Trophoblast cell (in vitro differentiated cells and primary cell): ENCODE results near the gene CELF4.

Experiments used
- DNase-seq, 2 donors: peaks; one replicate each; pipeline ENCODE4 v3.0.0-alpha.2; 2016
- H2AFZ ChIP-seq: 2 replicates; pipeline ENCODE4 v1.6.1; 2013; ENCODE audit warnings: low read length, moderate library complexity, mild to moderate bottlenecking; ENCODE audit not compliant: insufficient read depth, poor library complexity
- H2AK5ac ChIP-seq: 2 replicates; pipeline ENCODE4 v1.6.1; 2013; ENCODE audit warnings: mild to moderate bottlenecking, low read length
- H2BK120ac ChIP-seq: 2 replicates; pipeline ENCODE4 v1.6.1; 2013; ENCODE audit warnings: low read length, mild to moderate bottlenecking, moderate library complexity; ENCODE audit not compliant: insufficient read depth, poor library complexity
- H2BK12ac ChIP-seq: 2 replicates; pipeline ENCODE4 v1.6.1; 2013; ENCODE audit warnings: mild to moderate bottlenecking, low read length, moderate library complexity
- H2BK5ac ChIP-seq: 2 replicates; pipeline ENCODE4 v1.6.1; 2013; ENCODE audit warnings: low read length, low read depth, moderate library complexity, mild to moderate bottlenecking; ENCODE audit not compliant: poor library complexity
- H3K14ac ChIP-seq: 2 replicates; pipeline ENCODE4 v1.6.1; 2013; ENCODE audit warnings: mild to moderate bottlenecking, low read length
- H3K18ac ChIP-seq: 2 replicates; pipeline ENCODE4 v1.6.1; 2013; ENCODE audit warnings: mild to moderate bottlenecking, low read length
- H3K23ac ChIP-seq: 2 replicates; pipeline ENCODE4 v1.6.1; 2013; ENCODE audit warnings: low read length
- H3K27ac ChIP-seq: 2 replicates; pipeline ENCODE4 v1.5.1; 2013; ENCODE audit warnings: low read depth, mild to moderate bottlenecking, inconsistent platforms, low read length, moderate library complexity
- H3K27me3 ChIP-seq: 2 replicates; pipeline ENCODE4 v1.6.1; 2013; ENCODE audit warnings: inconsistent platforms, mild to moderate bottlenecking, low read length, moderate library complexity; ENCODE audit not compliant: insufficient read depth
- H3K36me3 ChIP-seq, 2 experiments: 1 replicate in 1 of 2; 2 replicates in 1 of 2; pipeline ENCODE4 v1.6.1; 2013; ENCODE audit warnings: low read length in 2 of 2, mild to moderate bottlenecking in 2 of 2, moderate library complexity in 1 of 2; ENCODE audit not compliant: insufficient read depth in 2 of 2, control insufficient read depth in 1 of 2
- H3K4ac ChIP-seq: 2 replicates; pipeline ENCODE4 v1.6.1; 2013; ENCODE audit warnings: low read depth, mild to moderate bottlenecking, low read length, moderate library complexity
- H3K4me1 ChIP-seq, 2 experiments: 1 replicate in 1 of 2; 2 replicates in 1 of 2; pipeline ENCODE4 v1.6.1; 2013; ENCODE audit warnings: low read length in 2 of 2, mild to moderate bottlenecking in 2 of 2, moderate library complexity in 1 of 2; ENCODE audit not compliant: insufficient read depth in 2 of 2, control insufficient read depth in 1 of 2
- H3K4me2 ChIP-seq: 2 replicates; pipeline ENCODE4 v1.6.1; 2013; ENCODE audit warnings: inconsistent platforms, mild to moderate bottlenecking, low read length, moderate library complexity
- H3K4me3 ChIP-seq: 2 replicates; pipeline ENCODE4 v1.5.1; 2013; ENCODE audit warnings: mild to moderate bottlenecking, low read depth, low read length, inconsistent platforms
- H3K79me1 ChIP-seq: one replicate; pipeline ENCODE4 v1.6.1; 2013; ENCODE audit warnings: low read length
- H3K79me2 ChIP-seq: 2 replicates; pipeline ENCODE4 v1.6.1; 2013; ENCODE audit warnings: low read length, mild to moderate bottlenecking; ENCODE audit not compliant: control insufficient read depth, insufficient read depth, poor library complexity
- H3K9ac ChIP-seq: 2 replicates; pipeline ENCODE4 v1.6.1; 2013; ENCODE audit warnings: mild to moderate bottlenecking, low read length
- H3K9me3 ChIP-seq: 2 replicates; pipeline ENCODE4 v1.6.1; 2013; ENCODE audit warnings: low read depth, mild to moderate bottlenecking, control low read depth, inconsistent platforms, low read length; ENCODE audit not compliant: insufficient read depth
- H4K12ac ChIP-seq: 2 replicates; pipeline ENCODE4 v1.6.1; 2013; ENCODE audit warnings: low read depth, mild to moderate bottlenecking, low read length, moderate library complexity
- H4K8ac ChIP-seq: 2 replicates; pipeline ENCODE4 v1.6.1; 2013; ENCODE audit warnings: low read depth, mild to moderate bottlenecking, low read length, moderate library complexity
- H4K91ac ChIP-seq: one replicate; pipeline ENCODE4 v1.6.1; 2013; ENCODE audit warnings: low read depth, mild to moderate bottlenecking, low read length, moderate library complexity
- WGBS: extraction: QIAGEN DNeasy Blood & Tissue Kit; methylation state at CpG from one replicate; pipeline ENCODE4 v1.1.7; 2013; ENCODE audit warnings: missing lambda C conversion rate; ENCODE audit not compliant: insufficient read length, insufficient coverage; ENCODE audit errors: extremely low coverage; 5-methylcytosine and 5-hydroxymethylcytosine counted together

The CELF4 gene

GRCh38 chr18:37520508-37520907 lies 45.1 kb downstream of the CELF4 start:
- Histone ChIP-seq H3K79me1 (no peaks in the 10 kb centered on the region), H3K9ac (no peak overlapping the region), H3K18ac (no peak overlapping the region), H3K27me3 (peaks cover 20% of the 10 kb centered on the region), H3K4me1 (peaks cover 5 to 8% of the 10 kb centered on the region in 2 experiments), H3K79me2 (no peaks in the 10 kb centered on the region), H2BK12ac (no peak overlapping the region), H3K23ac (no peak overlapping the region), H2AFZ (no peak overlapping the region), H4K91ac (no peak overlapping the region), H3K9me3 (no peaks in the 10 kb centered on the region), H4K8ac (no peak overlapping the region), H2BK120ac (no peak overlapping the region), H3K4ac (no peak overlapping the region), H3K14ac (no peak overlapping the region), H3K27ac (no peak overlapping the region), H3K4me2 (no peak overlapping the region), H3K4me3 (no peak overlapping the region), H2AK5ac (no peak overlapping the region), H2BK5ac (no peak overlapping the region), H4K12ac (no peak overlapping the region), H3K36me3 (no peaks in the 10 kb centered on the region)
- DNase-seq: no peak
- no CpG with 5 or more reads among the region's 3 CpGs for WGBS

GRCh38 chr18:37519510-37520135 lies 46.0 kb downstream of the CELF4 start:
- H3K4me3 ChIP-seq: no peak overlapping the region
- H3K18ac ChIP-seq: no peak overlapping the region
- H3K4ac ChIP-seq: no peak overlapping the region
- H2BK12ac ChIP-seq: no peak overlapping the region
- H2AK5ac ChIP-seq: no peak overlapping the region
- no peaks in the 10 kb centered on the region for H3K79me1 ChIP-seq
- H3K23ac ChIP-seq: no peak overlapping the region
- H3K9ac ChIP-seq: no peak overlapping the region
- H3K27me3 ChIP-seq: peaks cover 13% of the 10 kb centered on the region
- no peaks in the 10 kb centered on the region for H3K79me2 ChIP-seq
- no CpG with 5 or more reads among the region's 9 CpGs for WGBS
- H3K36me3 ChIP-seq: no peaks in the 10 kb centered on the region
- no peak overlapping the region for H3K4me2 ChIP-seq
- no peak overlapping the region for H4K12ac ChIP-seq
- no peak overlapping the region for H3K27ac ChIP-seq
- H3K14ac ChIP-seq: no peak overlapping the region
- DNase-seq: no peak
- no peak overlapping the region for H2AFZ ChIP-seq
- no peak overlapping the region for H2BK120ac ChIP-seq
- no peak overlapping the region for H4K8ac ChIP-seq
- H4K91ac ChIP-seq: no peak overlapping the region
- H2BK5ac ChIP-seq: no peak overlapping the region
- H3K9me3 ChIP-seq: no peaks in the 10 kb centered on the region
- peaks cover under 1 to 5% of the 10 kb centered on the region in 2 experiments for H3K4me1 ChIP-seq

- Histone ChIP-seq H4K12ac (no peak overlapping the region), H3K9me3 (peaks cover 1% of the 10 kb centered on the region), H3K27me3 (no peaks in the 10 kb centered on the region), H2BK12ac (no peak overlapping the region), H2AK5ac (no peak overlapping the region), H3K4me2 (no peak overlapping the region), H3K4ac (no peak overlapping the region), H3K18ac (no peak overlapping the region), H3K4me1 (no peaks in the 10 kb centered on the region), H3K27ac (no peak overlapping the region), H3K14ac (no peak overlapping the region), H4K91ac (no peak overlapping the region), H2AFZ (no peak overlapping the region), H3K23ac (no peak overlapping the region), H2BK5ac (no peak overlapping the region), H3K79me2 (no peaks in the 10 kb centered on the region), H3K79me1 (no peaks in the 10 kb centered on the region), H3K36me3 (no peaks in the 10 kb centered on the region), H4K8ac (no peak overlapping the region), H3K9ac (no peak overlapping the region), H2BK120ac (no peak overlapping the region), H3K4me3 (no peak overlapping the region)
- no CpG with 5 or more reads among the region's 5 CpGs for WGBS
- no peak for DNase-seq
Observed at GRCh38 chr18:37516361-37516853, 49.2 kb downstream of the CELF4 start.

GRCh38 chr18:37514953-37515352 lies 50.6 kb downstream of the CELF4 start:
- Histone ChIP-seq H3K4ac (no peak overlapping the region), H3K18ac (no peak overlapping the region), H2BK5ac (no peak overlapping the region), H4K8ac (no peak overlapping the region), H3K36me3 (no peaks in the 10 kb centered on the region), H2BK12ac (no peak overlapping the region), H3K23ac (no peak overlapping the region), H3K27ac (no peak overlapping the region), H3K79me2 (no peaks in the 10 kb centered on the region), H4K91ac (no peak overlapping the region), H3K4me1 (no peaks in the 10 kb centered on the region), H4K12ac (no peak overlapping the region), H3K27me3 (no peaks in the 10 kb centered on the region), H3K79me1 (no peaks in the 10 kb centered on the region), H3K4me2 (no peak overlapping the region), H2BK120ac (no peak overlapping the region), H3K14ac (no peak overlapping the region), H3K9ac (no peak overlapping the region), H2AK5ac (no peak overlapping the region), H2AFZ (no peak overlapping the region), H3K9me3 (peaks cover 5% of the 10 kb centered on the region), H3K4me3 (no peak overlapping the region)
- no CpG with 5 or more reads among the region's 3 CpGs for WGBS
- no peak for DNase-seq
